Measurements from ENCODE around the gene MPZL1. TPM values are rescaled to one million over a fixed set of nuclear protein-coding genes. Genes with fewer than 3 reads are reported as not detected.

The MPZL1 gene
- total and polyA plus RNA-seq, 2 of the 13 experiments (the other 11 are each of a cell fraction or from before 2014, with no cell fraction given) = 38.0 to 68.7 TPM

- TF ChIP-seq TRIM24 (CRISPR knock-in tag; IDR thresholded peaks at IDR 0.05) (no peak), ZMAT3 (CRISPR knock-in tag; conservative IDR thresholded peaks at IDR 0.05) (no peak), CCDC6 (CRISPR knock-in tag; IDR thresholded peaks at IDR 0.05) (no peak), MED8 (CRISPR knock-in tag; IDR thresholded peaks at IDR 0.05; ENCODE audit: insufficient replicate concordance) (no peak), ZBTB26 (CRISPR knock-in tag; IDR thresholded peaks at IDR 0.05; ENCODE audit: borderline replicate concordance) (no peak), MTF1 (CRISPR knock-in tag; IDR thresholded peaks at IDR 0.05) (no peak), ONECUT2 (CRISPR knock-in tag; IDR thresholded peaks at IDR 0.05) (no peak), CENPX (CRISPR knock-in tag; IDR thresholded peaks at IDR 0.05) (no peak), BATF2 (CRISPR knock-in tag; IDR thresholded peaks at IDR 0.05) (no peak), HOXA5 (CRISPR knock-in tag; IDR thresholded peaks at IDR 0.05) (no peak), ZNF503 (CRISPR knock-in tag; IDR thresholded peaks at IDR 0.05) (no peak), ZNF609 (CRISPR knock-in tag; IDR thresholded peaks at IDR 0.05; ENCODE audit: borderline replicate concordance) (no peak), SOX6 (IDR thresholded peaks at IDR 0.05) (no peak), SOX6 (CRISPR knock-in tag; IDR thresholded peaks at IDR 0.05) (no peak), HCFC1 (IDR thresholded peaks at IDR 0.05; ENCODE audit: low read depth, low read length) (no peak), MAFG (CRISPR knock-in tag; IDR thresholded peaks at IDR 0.05) (no peak)
Measured at GRCh38 chr1:167683641-167684502, 37.9 kb upstream of the MPZL1 start (continued).
